Measurements from ENCODE around the gene AGER. TPM values are rescaled to one million over a fixed set of nuclear protein-coding genes. Genes with fewer than 3 reads are reported as not detected.

The AGER gene
- total RNA-seq, 4 donors from 2014 or later = 0.59 to 12.4 (median 2.5) TPM; not detected in 1

GRCh38 chr6:32167761-32168262, 16.2 kb downstream of the AGER start:
- Histone ChIP-seq H3K27ac (no peak overlapping the region), H3K9me3 (no peaks in the 10 kb centered on the region), H3K4me3 (no peak overlapping the region), H3K36me3 (no peaks in the 10 kb centered on the region), H3K27me3 (no peaks in the 10 kb centered on the region), H3K4me1 (no peaks in the 10 kb centered on the region)
- TF ChIP-seq CTCF (IDR thresholded peaks at IDR 0.05) (no peak), POLR2A (IDR thresholded peaks at IDR 0.05) (no peak)
- intact Hi-C loops (cut with DNase I; ENCODE audit: low total_unique reads) = no loop called here
- DNase-seq = no peak

GRCh38 chr6:32167154-32167760, 16.8 kb downstream of the AGER start:
- Histone ChIP-seq H3K4me1 (no peaks in the 10 kb centered on the region), H3K9me3 (no peaks in the 10 kb centered on the region), H3K4me3 (no peak overlapping the region), H3K36me3 (no peaks in the 10 kb centered on the region), H3K27me3 (no peaks in the 10 kb centered on the region), H3K27ac (no peak overlapping the region)
- DNase-seq = no peak
- no peak for TF ChIP-seq POLR2A (IDR thresholded peaks at IDR 0.05)
- no peak for TF ChIP-seq CTCF (IDR thresholded peaks at IDR 0.05)
- intact Hi-C loops (cut with DNase I; ENCODE audit: low total_unique reads) = no loop called here

- TF ChIP-seq CTCF (IDR thresholded peaks at IDR 0.05) (no peak), POLR2A (IDR thresholded peaks at IDR 0.05) (no peak)
- Histone ChIP-seq H3K27ac (no peak overlapping the region), H3K27me3 (no peaks in the 10 kb centered on the region), H3K4me1 (no peaks in the 10 kb centered on the region), H3K9me3 (no peaks in the 10 kb centered on the region), H3K4me3 (no peak overlapping the region), H3K36me3 (no peaks in the 10 kb centered on the region)
- intact Hi-C loops (cut with DNase I; ENCODE audit: low total_unique reads) = no loop called here
- no peak for DNase-seq
These were observed 17.5 kb downstream of the AGER start for GRCh38 chr6:32166411-32167061.

GRCh38 chr6:32164295-32164694, 19.8 kb downstream of the AGER start, which contains the start of gene EGFL8:
EGFL8 (plus strand) TSS chr6:32164595; CDS start chr6:32166166, 1,571 bp downstream.
- Histone ChIP-seq H3K27me3 (no peaks in the 10 kb centered on the region), H3K4me1 (no peaks in the 10 kb centered on the region), H3K4me3 (no peak within 1 kb of the TSS), H3K9me3 (no peaks in the 10 kb centered on the region), H3K27ac (peak within 1 kb of the TSS; percentile 18 to 23), H3K36me3 (no peaks in the 10 kb centered on the region)
- TF ChIP-seq CTCF (IDR thresholded peaks at IDR 0.05) (no peak), POLR2A (IDR thresholded peaks at IDR 0.05) (no peak)
- no peak for DNase-seq
- intact Hi-C loops (cut with DNase I; ENCODE audit: low total_unique reads) = no loop called here

- Histone ChIP-seq H3K4me3 (no peak overlapping the region), H3K9me3 (no peaks in the 10 kb centered on the region), H3K27me3 (no peaks in the 10 kb centered on the region), H3K4me1 (no peaks in the 10 kb centered on the region), H3K27ac (peak overlapping the region; percentile 18 to 23), H3K36me3 (no peaks in the 10 kb centered on the region)
- intact Hi-C loops (cut with DNase I; ENCODE audit: low total_unique reads) = no loop called here
- no peak for DNase-seq
- TF ChIP-seq POLR2A (IDR thresholded peaks at IDR 0.05) = no peak
- TF ChIP-seq CTCF (IDR thresholded peaks at IDR 0.05) = no peak
These were observed 20.3 kb downstream of the AGER start for GRCh38 chr6:32163559-32164258.
